Cardiac muscle cell (in vitro differentiated cells and primary cell): ENCODE measurements around the gene KLF5. TPM values are rescaled to one million over a fixed set of nuclear protein-coding genes. Genes with fewer than 3 reads are reported as not detected.

Experiments used
- DNase-seq, 2 donors: peaks; one replicate each; pipeline versions ENCODE4 v3.0.0 to v3.0.0-alpha.2; 2010 to 2017; ENCODE audit warnings: low read depth in 1 of 2, low spot score in 1 of 2
- H3K27ac ChIP-seq: fragments of 200-600 bp; sonication (generic); 2 replicates; pipeline ENCODE4 v1.5.1; 2016
- H3K27me3 ChIP-seq: fragments of 200-600 bp; sonication (generic); 2 replicates; pipeline ENCODE4 v1.6.0; 2016; ENCODE audit warnings: control low read depth
- H3K36me3 ChIP-seq: fragments of 200-600 bp; sonication (generic); 2 replicates; pipeline ENCODE4 v1.5.1; 2016; ENCODE audit warnings: control low read depth
- H3K4me1 ChIP-seq: fragments of 200-600 bp; sonication (generic); 2 replicates; pipeline ENCODE4 v1.8.1; 2017; ENCODE audit warnings: low read depth, mild to moderate bottlenecking, mixed run types
- H3K4me3 ChIP-seq: fragments of 200-600 bp; sonication (generic); 2 replicates; pipeline ENCODE4 v1.5.1; 2016; ENCODE audit warnings: mild to moderate bottlenecking
- H3K9me3 ChIP-seq: fragments of 200-600 bp; sonication (generic); 2 replicates; pipeline ENCODE4 v1.5.1; 2017; ENCODE audit warnings: low read depth, mild to moderate bottlenecking, control low read depth
- polyA plus RNA-seq: library from polyadenylated mRNA; unstranded; fragments of >200 nt; fragmentation: Nextera tagmentation; extraction: Ambion mirVana; gene quantifications from 2 replicates; pipeline ENCODE4 v1.2.1, GENCODE V29; 2016
- total RNA-seq: library from RNA; depleted of rRNA; stranded (reverse); fragments of >200 nt; gene quantifications from 2 replicates; pipeline ENCODE4 v1.2.3, GENCODE V29; 2016
- TF ChIP-seq, protein P1 (sequence below): IDR thresholded peaks from 2 replicates; pipeline ENCODE4 v1.5.1; 2012; ENCODE audit warnings: low read depth, mild to moderate bottlenecking, low read length

Gene KLF5
- 0.18 and 0.33 TPM in 2 replicates for total RNA-seq
- 0.36 and 1.1 TPM in 2 replicates for polyA plus RNA-seq

DNA sequence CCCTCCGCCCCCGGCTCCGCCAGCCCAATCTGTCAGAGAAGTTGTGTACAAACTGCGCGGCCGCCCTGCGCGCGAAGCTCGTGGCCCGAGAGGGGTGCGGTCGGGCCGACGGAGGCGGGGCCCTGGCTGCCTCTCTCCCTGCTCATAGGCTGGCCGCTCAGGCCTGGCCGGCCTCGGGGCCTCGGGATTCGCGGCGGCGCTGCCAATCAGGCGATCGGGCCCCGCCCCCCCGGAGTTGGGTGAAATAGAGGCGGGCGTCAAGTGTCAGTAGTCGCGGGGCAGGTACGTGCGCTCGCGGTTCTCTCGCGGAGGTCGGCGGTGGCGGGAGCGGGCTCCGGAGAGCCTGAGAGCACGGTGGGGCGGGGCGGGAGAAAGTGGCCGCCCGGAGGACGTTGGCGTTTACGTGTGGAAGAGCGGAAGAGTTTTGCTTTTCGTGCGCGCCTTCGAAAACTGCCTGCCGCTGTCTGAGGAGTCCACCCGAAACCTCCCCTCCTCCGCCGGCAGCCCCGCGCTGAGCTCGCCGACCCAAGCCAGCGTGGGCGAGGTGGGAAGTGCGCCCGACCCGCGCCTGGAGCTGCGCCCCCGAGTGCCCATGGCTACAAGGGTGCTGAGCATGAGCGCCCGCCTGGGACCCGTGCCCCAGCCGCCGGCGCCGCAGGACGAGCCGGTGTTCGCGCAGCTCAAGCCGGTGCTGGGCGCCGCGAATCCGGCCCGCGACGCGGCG, at the start of gene KLF5:
Gene KLF5 (plus strand): TSS at position 270 of the 724 bp plus-strand sequence. CDS start 323 bp downstream, at position 593.
- peak; percentile 96 to 98 for DNase-seq
- Histone ChIP-seq H3K27ac (no peak within 1 kb of the TSS), H3K27me3 (peaks cover 56% of the 10 kb centered on the region), H3K9me3 (no peaks in the 10 kb centered on the region), H3K36me3 (no peaks in the 10 kb centered on the region), H3K4me1 (no peaks in the 10 kb centered on the region), H3K4me3 (peak within 1 kb of the TSS; percentile 56)
- TF ChIP-seq, protein P1, sequence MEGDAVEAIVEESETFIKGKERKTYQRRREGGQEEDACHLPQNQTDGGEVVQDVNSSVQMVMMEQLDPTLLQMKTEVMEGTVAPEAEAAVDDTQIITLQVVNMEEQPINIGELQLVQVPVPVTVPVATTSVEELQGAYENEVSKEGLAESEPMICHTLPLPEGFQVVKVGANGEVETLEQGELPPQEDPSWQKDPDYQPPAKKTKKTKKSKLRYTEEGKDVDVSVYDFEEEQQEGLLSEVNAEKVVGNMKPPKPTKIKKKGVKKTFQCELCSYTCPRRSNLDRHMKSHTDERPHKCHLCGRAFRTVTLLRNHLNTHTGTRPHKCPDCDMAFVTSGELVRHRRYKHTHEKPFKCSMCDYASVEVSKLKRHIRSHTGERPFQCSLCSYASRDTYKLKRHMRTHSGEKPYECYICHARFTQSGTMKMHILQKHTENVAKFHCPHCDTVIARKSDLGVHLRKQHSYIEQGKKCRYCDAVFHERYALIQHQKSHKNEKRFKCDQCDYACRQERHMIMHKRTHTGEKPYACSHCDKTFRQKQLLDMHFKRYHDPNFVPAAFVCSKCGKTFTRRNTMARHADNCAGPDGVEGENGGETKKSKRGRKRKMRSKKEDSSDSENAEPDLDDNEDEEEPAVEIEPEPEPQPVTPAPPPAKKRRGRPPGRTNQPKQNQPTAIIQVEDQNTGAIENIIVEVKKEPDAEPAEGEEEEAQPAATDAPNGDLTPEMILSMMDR = peak; percentile 12

DNA sequence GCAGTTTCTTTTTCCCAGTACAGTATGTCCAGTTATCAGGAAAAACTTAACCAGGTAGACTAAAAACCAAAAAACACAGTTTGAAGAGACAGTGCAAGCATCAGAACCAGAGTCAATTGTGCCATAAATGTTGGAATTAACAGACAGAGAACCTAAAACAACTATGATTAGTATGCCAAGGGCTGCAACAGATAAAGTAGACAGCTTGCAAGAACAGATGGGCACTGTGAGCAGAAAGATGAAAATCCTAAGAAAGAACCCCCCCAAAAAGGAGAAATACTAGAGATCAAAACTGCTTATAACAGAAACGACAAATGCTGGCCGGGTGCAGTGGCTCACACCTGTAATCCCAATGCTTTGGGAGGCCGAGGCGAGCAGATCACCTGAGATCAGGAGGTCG, 47.1 kb upstream of the KLF5 start:
- Histone ChIP-seq H3K27ac (no peak overlapping the region), H3K36me3 (no peaks in the 10 kb centered on the region), H3K4me1 (no peaks in the 10 kb centered on the region), H3K27me3 (no peaks in the 10 kb centered on the region), H3K9me3 (no peaks in the 10 kb centered on the region), H3K4me3 (no peak overlapping the region)
- TF ChIP-seq, protein P1 = no peak
- DNase-seq = no peak

DNA sequence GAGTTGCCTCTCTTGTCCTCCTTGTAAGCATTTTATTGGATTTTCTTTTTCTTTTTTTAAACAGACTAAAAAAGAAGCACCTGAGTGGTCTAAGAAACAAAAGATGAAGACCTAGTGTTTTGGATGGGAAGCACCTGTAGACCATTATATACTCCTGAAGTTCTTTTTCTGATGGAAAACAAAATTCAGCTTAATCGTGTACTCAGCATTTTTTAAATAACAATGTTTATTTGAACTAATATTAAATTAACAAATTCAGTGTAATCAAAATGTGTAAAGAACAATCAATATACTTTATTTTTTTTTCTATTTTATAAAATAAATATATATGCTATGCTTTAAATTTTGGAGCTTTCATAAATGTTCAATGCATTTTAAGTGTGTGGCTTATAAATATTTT, 43.0 kb upstream of the KLF5 start:
- H3K36me3 ChIP-seq = no peaks in the 10 kb centered on the region
- no peaks in the 10 kb centered on the region for H3K9me3 ChIP-seq
- H3K27ac ChIP-seq = no peak overlapping the region
- TF ChIP-seq, protein P1 = no peak
- H3K27me3 ChIP-seq = no peaks in the 10 kb centered on the region
- DNase-seq = no peak
- H3K4me3 ChIP-seq = no peak overlapping the region
- H3K4me1 ChIP-seq = no peaks in the 10 kb centered on the region

GRCh38 chr13:73018336-73018735, 40.5 kb upstream of the KLF5 start:
- H3K4me1 ChIP-seq = no peaks in the 10 kb centered on the region
- no peak overlapping the region for H3K4me3 ChIP-seq
- no peaks in the 10 kb centered on the region for H3K9me3 ChIP-seq
- no peaks in the 10 kb centered on the region for H3K27me3 ChIP-seq
- TF ChIP-seq, protein P1 = no peak
- no peaks in the 10 kb centered on the region for H3K36me3 ChIP-seq
- no peak for DNase-seq
- H3K27ac ChIP-seq = no peak overlapping the region

- H3K27me3 ChIP-seq = no peaks in the 10 kb centered on the region
- DNase-seq = peak in 1 of 2 donors; percentile 12
These were observed 33.4 kb upstream of the KLF5 start for GRCh38 chr13:73025217-73026012.

More at GRCh38 chr13:73025217-73026012, 33.4 kb upstream of the KLF5 start:
- TF ChIP-seq, protein P1 = no peak
- Histone ChIP-seq H3K36me3 (no peaks in the 10 kb centered on the region), H3K4me3 (no peak overlapping the region), H3K4me1 (no peaks in the 10 kb centered on the region), H3K27ac (no peak overlapping the region), H3K9me3 (no peaks in the 10 kb centered on the region)
